ENCODE results near the gene MSI2. TPM values are rescaled to one million over a fixed set of nuclear protein-coding genes. Genes with fewer than 3 reads are reported as not detected.

The MSI2 gene
- total RNA-seq, 1 donor from 2014 or later, result 144 TPM

GRCh38 chr17:57566721-57567120 is 310.4 kb downstream of the MSI2 start:
- H3K27ac Mint-ChIP-seq, result no peak overlapping the region
- H3K4me1 Mint-ChIP-seq, result peaks cover 19% of the 10 kb centered on the region
- no peak overlapping the region for H3K4me3 Mint-ChIP-seq
- no peaks in the 10 kb centered on the region for H3K36me3 Mint-ChIP-seq
- no peaks in the 10 kb centered on the region for H3K27me3 Mint-ChIP-seq (ENCODE audit: low read depth)
- no peak for TF ChIP-seq CTCF (IDR thresholded peaks at IDR 0.05; ENCODE audit: unreplicated experiment)
- DNase-seq (ENCODE audit: low spot score in 2 of 2, unreplicated experiment in 2 of 2), result no peak
- no peaks in the 10 kb centered on the region for H3K9me3 Mint-ChIP-seq

GRCh38 chr17:57567251-57567650 is 310.9 kb downstream of the MSI2 start:
- Mint-ChIP-seq H3K27ac (no peak overlapping the region), H3K36me3 (no peaks in the 10 kb centered on the region), H3K9me3 (no peaks in the 10 kb centered on the region)

GRCh38 chr17:57568340-57568739 is 312.0 kb downstream of the MSI2 start:
- Mint-ChIP-seq H3K4me1 (peaks cover 17% of the 10 kb centered on the region), H3K27me3 (ENCODE audit: low read depth) (no peaks in the 10 kb centered on the region), H3K4me3 (no peak overlapping the region), H3K36me3 (no peaks in the 10 kb centered on the region), H3K27ac (no peak overlapping the region), H3K9me3 (no peaks in the 10 kb centered on the region)
- no peak for DNase-seq (ENCODE audit: low spot score in 2 of 2, unreplicated experiment in 2 of 2)
- TF ChIP-seq CTCF (IDR thresholded peaks at IDR 0.05; ENCODE audit: unreplicated experiment), result no peak

More at GRCh38 chr17:57567251-57567650, 310.9 kb downstream of the MSI2 start:
- no peak overlapping the region for H3K4me3 Mint-ChIP-seq
- H3K4me1 Mint-ChIP-seq, result peaks cover 17% of the 10 kb centered on the region
- DNase-seq (ENCODE audit: low spot score in 2 of 2, unreplicated experiment in 2 of 2), result no peak
- H3K27me3 Mint-ChIP-seq (ENCODE audit: low read depth), result no peaks in the 10 kb centered on the region
- TF ChIP-seq CTCF (IDR thresholded peaks at IDR 0.05; ENCODE audit: unreplicated experiment), result no peak

GRCh38 chr17:57569021-57569420 is 312.7 kb downstream of the MSI2 start:
- Mint-ChIP-seq H3K36me3 (no peaks in the 10 kb centered on the region), H3K4me1 (peaks cover 17% of the 10 kb centered on the region), H3K27ac (no peak overlapping the region), H3K27me3 (ENCODE audit: low read depth) (no peaks in the 10 kb centered on the region), H3K4me3 (no peak overlapping the region), H3K9me3 (no peaks in the 10 kb centered on the region)
- no peak for TF ChIP-seq CTCF (IDR thresholded peaks at IDR 0.05; ENCODE audit: unreplicated experiment)
- no peak for DNase-seq (ENCODE audit: low spot score in 2 of 2, unreplicated experiment in 2 of 2)

GRCh38 chr17:57569853-57570252 is 313.5 kb downstream of the MSI2 start:
- DNase-seq (ENCODE audit: low spot score in 2 of 2, unreplicated experiment in 2 of 2), result no peak
- Mint-ChIP-seq H3K36me3 (no peaks in the 10 kb centered on the region), H3K4me1 (peaks cover 17% of the 10 kb centered on the region), H3K9me3 (no peaks in the 10 kb centered on the region), H3K27ac (no peak overlapping the region), H3K27me3 (ENCODE audit: low read depth) (no peaks in the 10 kb centered on the region), H3K4me3 (no peak overlapping the region)
- no peak for TF ChIP-seq CTCF (IDR thresholded peaks at IDR 0.05; ENCODE audit: unreplicated experiment)

GRCh38 chr17:57570724-57571344 is 314.5 kb downstream of the MSI2 start:
- Mint-ChIP-seq H3K4me1 (peaks cover 15% of the 10 kb centered on the region), H3K27ac (no peak overlapping the region), H3K4me3 (no peak overlapping the region), H3K36me3 (no peaks in the 10 kb centered on the region), H3K27me3 (ENCODE audit: low read depth) (no peaks in the 10 kb centered on the region), H3K9me3 (no peaks in the 10 kb centered on the region)
- no peak for TF ChIP-seq CTCF (IDR thresholded peaks at IDR 0.05; ENCODE audit: unreplicated experiment)
- DNase-seq (ENCODE audit: low spot score in 2 of 2, unreplicated experiment in 2 of 2), result no peak

Data from mesothelial cell of epicardium (in vitro differentiated cells).